Measurements from ENCODE around the gene LRP2BP.
"Not testable (repeated sequence)": the region's sequence is repeated elsewhere in the genome, so short reads cannot be mapped to it uniquely, and the experiment has no call there.

GRCh38 chr4:185324361-185324760 lies 71.4 kb downstream of the LRP2BP start:
- TF ChIP-seq, protein P1, sequence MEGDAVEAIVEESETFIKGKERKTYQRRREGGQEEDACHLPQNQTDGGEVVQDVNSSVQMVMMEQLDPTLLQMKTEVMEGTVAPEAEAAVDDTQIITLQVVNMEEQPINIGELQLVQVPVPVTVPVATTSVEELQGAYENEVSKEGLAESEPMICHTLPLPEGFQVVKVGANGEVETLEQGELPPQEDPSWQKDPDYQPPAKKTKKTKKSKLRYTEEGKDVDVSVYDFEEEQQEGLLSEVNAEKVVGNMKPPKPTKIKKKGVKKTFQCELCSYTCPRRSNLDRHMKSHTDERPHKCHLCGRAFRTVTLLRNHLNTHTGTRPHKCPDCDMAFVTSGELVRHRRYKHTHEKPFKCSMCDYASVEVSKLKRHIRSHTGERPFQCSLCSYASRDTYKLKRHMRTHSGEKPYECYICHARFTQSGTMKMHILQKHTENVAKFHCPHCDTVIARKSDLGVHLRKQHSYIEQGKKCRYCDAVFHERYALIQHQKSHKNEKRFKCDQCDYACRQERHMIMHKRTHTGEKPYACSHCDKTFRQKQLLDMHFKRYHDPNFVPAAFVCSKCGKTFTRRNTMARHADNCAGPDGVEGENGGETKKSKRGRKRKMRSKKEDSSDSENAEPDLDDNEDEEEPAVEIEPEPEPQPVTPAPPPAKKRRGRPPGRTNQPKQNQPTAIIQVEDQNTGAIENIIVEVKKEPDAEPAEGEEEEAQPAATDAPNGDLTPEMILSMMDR (IDR thresholded peaks at IDR 0.05; ENCODE audit: low read length): not testable (repeated sequence)
- not testable (repeated sequence) for TF ChIP-seq EZH2phosphoT487 (IDR thresholded peaks at IDR 0.05; ENCODE audit: low read length)

All from MM.1S (cell line).